ENCODE measurements around the gene RASIP1.
"Not testable (repeated sequence)": the region's sequence is repeated elsewhere in the genome, so short reads cannot be mapped to it uniquely, and the experiment has no call there.

RASIP1 gene

GRCh38 chr19:48713041-48713863 is 27.2 kb downstream of the RASIP1 start:
- DNase-seq (ENCODE audit: low read depth in 3 of 3): no peak

- no peak for DNase-seq (ENCODE audit: low read depth in 3 of 3)
Measured at GRCh38 chr19:48711106-48711662, 29.2 kb downstream of the RASIP1 start.

GRCh38 chr19:48708471-48708870 is 31.9 kb downstream of the RASIP1 start:
- DNase-seq (ENCODE audit: low read depth in 3 of 3): no peak

GRCh38 chr19:48705431-48705830 is 35.0 kb downstream of the RASIP1 start:
- no peak for DNase-seq (ENCODE audit: low read depth in 3 of 3)

- DNase-seq (ENCODE audit: low read depth in 3 of 3): no peak
Measured at GRCh38 chr19:48703316-48703715, 37.1 kb downstream of the RASIP1 start.

- DNase-seq (ENCODE audit: low read depth in 3 of 3): no peak
Measured at GRCh38 chr19:48702701-48703100, 37.7 kb downstream of the RASIP1 start.

- no peak for DNase-seq (ENCODE audit: low read depth in 3 of 3)
Measured at GRCh38 chr19:48698046-48698445, 42.4 kb downstream of the RASIP1 start.

- DNase-seq (ENCODE audit: low read depth in 3 of 3): no peak
Measured at GRCh38 chr19:48696353-48697010, 43.9 kb downstream of the RASIP1 start.

GRCh38 chr19:48695743-48696352 is 44.6 kb downstream of the RASIP1 start, which contains the start of gene FUT2:
Gene FUT2, plus strand, starts transcription at chr19:48695971. Its CDS starts 6,986 bp downstream, at chr19:48702957.
- DNase-seq (ENCODE audit: low read depth in 3 of 3): no peak

- not testable (repeated sequence) for DNase-seq (ENCODE audit: low read depth in 3 of 3)
Measured at GRCh38 chr19:48693629-48694028, 46.8 kb downstream of the RASIP1 start.

- no peak for DNase-seq (ENCODE audit: low read depth in 3 of 3)
Measured at GRCh38 chr19:48689449-48689848, 51.0 kb downstream of the RASIP1 start.

- DNase-seq (ENCODE audit: low read depth in 3 of 3): no peak
Measured at GRCh38 chr19:48687776-48688175, 52.6 kb downstream of the RASIP1 start.

- not testable (repeated sequence) for DNase-seq (ENCODE audit: low read depth in 3 of 3)
Measured at GRCh38 chr19:48686637-48687036, 53.8 kb downstream of the RASIP1 start.

GRCh38 chr19:48686088-48686487 is 54.3 kb downstream of the RASIP1 start:
- no peak for DNase-seq (ENCODE audit: low read depth in 3 of 3)

GRCh38 chr19:48685583-48685982 is 54.8 kb downstream of the RASIP1 start:
- DNase-seq (ENCODE audit: low read depth in 3 of 3): no peak

- DNase-seq (ENCODE audit: low read depth in 3 of 3): no peak
Measured at GRCh38 chr19:48683349-48683748, 57.1 kb downstream of the RASIP1 start.

- DNase-seq (ENCODE audit: low read depth in 3 of 3): no peak
Measured at GRCh38 chr19:48681127-48681470, 59.3 kb downstream of the RASIP1 start.

- no peak for DNase-seq (ENCODE audit: low read depth in 3 of 3)
Measured at GRCh38 chr19:48680436-48681126, 59.8 kb downstream of the RASIP1 start.

GRCh38 chr19:48680006-48680405 is 60.4 kb downstream of the RASIP1 start:
- not testable (repeated sequence) for DNase-seq (ENCODE audit: low read depth in 3 of 3)

- no peak for DNase-seq (ENCODE audit: low read depth in 3 of 3)
Measured at GRCh38 chr19:48678201-48678600, 62.2 kb downstream of the RASIP1 start.

GRCh38 chr19:48676887-48677286 is 63.5 kb downstream of the RASIP1 start:
- DNase-seq (ENCODE audit: low read depth in 3 of 3): no peak

GRCh38 chr19:48676487-48676886 is 63.9 kb downstream of the RASIP1 start:
- DNase-seq (ENCODE audit: low read depth in 3 of 3): no peak
